Measurements from ENCODE around the gene GGPS1. TPM values are rescaled to one million over a fixed set of nuclear protein-coding genes. Genes with fewer than 3 reads are reported as not detected.

Gene GGPS1
- total and polyA plus RNA-seq, 11 donors: 16.4 to 40.2 (median 29.7) TPM

GRCh38 chr1:235313262-235313661, 15.1 kb upstream of the GGPS1 start:
- 58 to 67% (median 61%) methylated on average over 6 of the region's 6 CpGs for WGBS, 4 donors
- TF ChIP-seq POLR2A (IDR thresholded peaks at IDR 0.05): no peak
- TF ChIP-seq, protein P1, sequence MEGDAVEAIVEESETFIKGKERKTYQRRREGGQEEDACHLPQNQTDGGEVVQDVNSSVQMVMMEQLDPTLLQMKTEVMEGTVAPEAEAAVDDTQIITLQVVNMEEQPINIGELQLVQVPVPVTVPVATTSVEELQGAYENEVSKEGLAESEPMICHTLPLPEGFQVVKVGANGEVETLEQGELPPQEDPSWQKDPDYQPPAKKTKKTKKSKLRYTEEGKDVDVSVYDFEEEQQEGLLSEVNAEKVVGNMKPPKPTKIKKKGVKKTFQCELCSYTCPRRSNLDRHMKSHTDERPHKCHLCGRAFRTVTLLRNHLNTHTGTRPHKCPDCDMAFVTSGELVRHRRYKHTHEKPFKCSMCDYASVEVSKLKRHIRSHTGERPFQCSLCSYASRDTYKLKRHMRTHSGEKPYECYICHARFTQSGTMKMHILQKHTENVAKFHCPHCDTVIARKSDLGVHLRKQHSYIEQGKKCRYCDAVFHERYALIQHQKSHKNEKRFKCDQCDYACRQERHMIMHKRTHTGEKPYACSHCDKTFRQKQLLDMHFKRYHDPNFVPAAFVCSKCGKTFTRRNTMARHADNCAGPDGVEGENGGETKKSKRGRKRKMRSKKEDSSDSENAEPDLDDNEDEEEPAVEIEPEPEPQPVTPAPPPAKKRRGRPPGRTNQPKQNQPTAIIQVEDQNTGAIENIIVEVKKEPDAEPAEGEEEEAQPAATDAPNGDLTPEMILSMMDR (IDR thresholded peaks at IDR 0.05): no peak
- no peaks in the 10 kb centered on the region for H3K27me3 ChIP-seq
- intact Hi-C loops (cut with DNase I): no loop called here
- H3K9me3 ChIP-seq: no peaks in the 10 kb centered on the region
- H3K27ac ChIP-seq: no peak overlapping the region
- no peak for ATAC-seq
- H3K36me3 ChIP-seq: peaks cover 0 to 13% (median 5%) of the 10 kb centered on the region in 9 donors
- DNase-seq: no peak
- H3K4me3 ChIP-seq: no peak overlapping the region
- peaks cover 0 to 60% (median 31%) of the 10 kb centered on the region in 12 donors for H3K4me1 ChIP-seq

GRCh38 chr1:235313931-235314678, 14.3 kb upstream of the GGPS1 start:
- WGBS, 4 donors: 49 to 60% (median 54%) methylated on average over 4 of the region's 4 CpGs
- Histone ChIP-seq H3K4me1 (peaks cover 0 to 60% (median 31%) of the 10 kb centered on the region in 12 donors), H3K9me3 (no peaks in the 10 kb centered on the region), H3K4me3 (no peak overlapping the region), H3K27ac (no peak overlapping the region), H3K36me3 (peaks cover 0 to 21% (median 12%) of the 10 kb centered on the region in 9 donors), H3K27me3 (no peaks in the 10 kb centered on the region)
- DNase-seq (no peak), ATAC-seq (no peak)
- intact Hi-C loops (cut with DNase I): no loop called here
- TF ChIP-seq, protein P1 (IDR thresholded peaks at IDR 0.05): no peak
- TF ChIP-seq POLR2A (IDR thresholded peaks at IDR 0.05): no peak

GRCh38 chr1:235315173-235315572, 13.2 kb upstream of the GGPS1 start:
- TF ChIP-seq POLR2A (IDR thresholded peaks at IDR 0.05): no peak
- TF ChIP-seq, protein P1 (IDR thresholded peaks at IDR 0.05): no peak
- H3K36me3 ChIP-seq: peaks cover 0 to 23% (median 18%) of the 10 kb centered on the region in 9 donors
- 94 to 96% (median 95%) methylated on average over 5 of the region's 5 CpGs for WGBS, 4 donors
- DNase-seq: no peak
- no peak overlapping the region for H3K4me3 ChIP-seq
- no peak for ATAC-seq
- no peaks in the 10 kb centered on the region for H3K9me3 ChIP-seq
- intact Hi-C loops (cut with DNase I): loop anchor here in 1 of 10 donors (5.0 kb wide), 1 partner anchor 58 kb away; no protein-coding TSS in a partner anchor
- H3K4me1 ChIP-seq: peaks cover 0 to 61% (median 30%) of the 10 kb centered on the region in 12 donors
- no peaks in the 10 kb centered on the region for H3K27me3 ChIP-seq
- no peak overlapping the region for H3K27ac ChIP-seq

DNA sequence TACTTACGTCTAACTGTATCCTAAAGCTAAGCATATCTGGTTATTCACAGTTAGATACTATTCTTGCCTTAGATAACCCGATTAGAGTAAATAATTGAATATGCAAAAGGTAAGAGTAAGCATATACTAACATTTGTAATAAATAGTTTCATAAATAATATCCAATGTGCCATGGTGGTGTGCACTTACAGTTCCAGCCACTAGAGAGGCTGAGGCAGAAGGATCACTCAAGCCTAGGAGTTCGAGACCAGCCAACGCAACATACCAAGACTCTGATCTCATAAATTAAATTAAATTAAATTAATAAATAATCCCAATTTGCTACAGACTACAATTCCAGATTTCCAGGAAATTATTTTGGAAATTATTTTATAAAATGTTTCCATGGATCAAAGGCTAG, 12.6 kb upstream of the GGPS1 start:
- Histone ChIP-seq H3K4me1 (peaks cover 0 to 60% (median 30%) of the 10 kb centered on the region in 12 donors), H3K4me3 (no peak overlapping the region), H3K36me3 (peaks cover 0 to 23% (median 18%) of the 10 kb centered on the region in 9 donors), H3K27ac (no peak overlapping the region), H3K9me3 (no peaks in the 10 kb centered on the region), H3K27me3 (no peaks in the 10 kb centered on the region)
- intact Hi-C loops (cut with DNase I): loop anchor here in 1 of 10 donors (5.0 kb wide), 1 partner anchor 58 kb away; no protein-coding TSS in a partner anchor
- no peak for DNase-seq
- TF ChIP-seq POLR2A (IDR thresholded peaks at IDR 0.05): no peak
- TF ChIP-seq, protein P1 (IDR thresholded peaks at IDR 0.05): no peak
- ATAC-seq: no peak
- WGBS, 4 donors: 93 to 97% (median 96%) methylated on average over 4 of the region's 4 CpGs

Data from heart left ventricle (tissue), 16 donors.